NCI-H510A (cell line): ENCODE results near the gene RPS8.
"Not testable (repeated sequence)": the region's sequence is repeated elsewhere in the genome, so short reads cannot be mapped to it uniquely, and the experiment has no call there.

Experiments used
- DNase-seq: peaks from one replicate; lab custom pipeline; 2025; lab: John Stamatoyannopoulos, UW

The RPS8 gene

DNA sequence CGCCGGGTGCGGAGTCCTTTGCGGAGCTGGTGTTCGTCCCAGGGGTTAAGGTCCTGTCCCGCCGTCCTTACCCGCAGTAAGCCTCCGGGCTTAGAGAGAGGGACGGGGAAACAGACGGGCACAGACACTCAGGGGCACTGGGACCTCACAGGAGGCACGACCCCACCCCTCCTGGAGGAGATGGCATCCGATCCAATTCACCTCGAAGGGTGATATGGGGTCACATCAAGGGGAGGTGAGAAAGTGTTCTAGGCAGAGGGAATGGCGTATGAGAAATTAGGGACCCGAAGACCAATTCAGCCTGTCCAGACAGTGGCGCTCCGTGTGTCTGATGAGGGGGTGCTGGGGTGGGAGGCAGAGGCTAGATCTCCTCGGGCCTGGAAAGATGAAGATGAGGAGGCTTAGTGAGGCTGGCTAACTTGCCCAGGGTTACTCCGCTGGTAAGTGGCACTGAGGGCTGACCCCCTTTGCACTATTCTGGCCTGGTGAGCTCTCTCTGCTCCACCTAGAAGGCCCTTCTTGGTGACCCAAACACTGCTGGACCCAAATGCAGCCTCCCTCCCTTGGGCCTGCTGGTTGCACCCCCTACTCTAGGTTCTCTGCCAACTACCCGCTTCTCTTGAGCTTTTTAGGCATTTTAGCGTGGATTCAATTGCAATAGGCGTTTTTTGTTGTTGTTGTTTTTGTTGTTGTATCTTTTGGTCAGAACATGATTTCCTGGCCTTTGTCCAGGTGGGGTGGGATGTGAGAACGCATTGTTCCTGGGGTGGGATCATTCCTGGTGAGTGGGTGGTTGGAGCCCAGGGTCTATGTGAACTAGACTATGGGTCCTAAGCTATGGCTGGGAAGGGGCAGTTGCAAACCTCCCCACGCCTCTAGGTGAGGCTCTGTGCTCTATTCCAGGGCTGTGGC, 45.2 kb downstream of the RPS8 start:
- no peak for DNase-seq

DNA sequence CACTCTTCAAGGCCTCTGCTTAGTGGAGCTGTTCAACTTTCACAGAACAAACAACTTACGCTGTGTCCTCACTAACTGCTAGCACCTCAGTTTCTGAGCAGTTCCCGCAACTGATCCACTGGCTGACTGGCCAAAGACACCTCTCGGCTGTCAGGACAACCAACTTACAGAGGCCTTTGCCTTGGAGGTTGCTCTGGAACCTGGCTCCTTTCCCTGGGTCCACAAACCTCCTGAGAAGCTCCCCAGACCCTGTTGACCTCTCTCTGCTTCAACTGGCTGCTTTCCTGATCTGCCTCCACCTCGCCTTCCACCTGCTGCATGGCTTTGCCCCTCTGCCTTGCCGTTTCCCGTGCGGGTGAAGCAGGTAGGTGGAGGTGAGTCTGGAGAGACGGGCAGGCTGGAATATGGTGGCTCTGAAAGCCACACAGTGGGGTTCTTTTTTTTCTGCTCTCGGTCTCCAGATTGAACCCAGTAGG, 45.9 kb downstream of the RPS8 start:
- DNase-seq: no peak

DNA sequence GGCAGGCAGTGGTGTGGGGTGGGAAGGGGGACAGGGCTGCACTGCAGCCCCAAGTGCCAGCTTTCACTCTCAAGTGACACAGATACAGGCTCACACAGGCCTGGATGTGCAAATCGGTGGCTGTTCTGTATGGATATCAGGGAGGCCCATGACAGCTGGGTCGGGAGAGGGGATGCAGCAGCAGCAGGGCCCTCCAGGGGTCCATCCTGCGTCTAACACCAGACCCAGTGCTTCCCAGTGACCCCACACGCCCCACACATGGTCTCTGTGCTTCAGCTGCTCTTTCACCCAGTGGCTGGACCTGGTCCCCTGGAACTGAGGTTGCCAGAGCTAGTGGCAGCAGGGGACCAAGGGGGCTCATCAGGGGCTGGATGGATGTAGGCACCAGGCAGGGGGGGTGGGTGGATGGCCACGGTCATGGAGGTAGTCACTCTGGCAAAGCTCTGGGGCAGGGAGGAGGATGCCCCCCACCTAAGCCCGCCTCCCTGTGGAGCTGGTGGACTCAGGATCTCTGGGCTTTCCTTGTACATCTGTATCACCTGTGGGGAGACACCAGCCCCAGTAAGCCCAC, 46.9 kb downstream of the RPS8 start:
- DNase-seq: no peak

DNA sequence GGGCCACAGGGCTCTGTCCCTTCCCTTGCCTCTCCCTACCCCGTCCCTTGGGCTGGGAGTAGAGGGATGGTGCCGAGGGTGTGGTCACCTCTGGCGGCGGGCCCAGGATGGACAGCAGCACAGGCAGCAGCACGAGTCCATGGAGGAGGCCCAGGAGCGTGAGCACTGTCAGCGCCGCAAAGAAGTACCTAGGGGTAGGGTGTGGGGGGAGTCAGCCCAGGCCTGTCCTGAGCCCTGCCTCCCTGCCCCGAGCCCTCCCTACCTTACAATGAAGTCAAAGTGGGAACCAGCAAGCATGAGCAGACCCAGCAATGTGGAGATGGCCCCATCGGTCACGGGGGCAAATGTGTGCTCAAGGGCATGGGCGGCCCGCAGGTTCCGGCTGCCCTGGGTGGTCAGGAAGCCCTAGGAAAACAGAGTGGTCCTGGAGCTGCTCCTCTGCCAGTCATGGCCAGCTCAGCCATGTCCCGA, 47.7 kb downstream of the RPS8 start:
- no peak for DNase-seq

- DNase-seq: not testable (repeated sequence)
Observed at GRCh38 chr1:44824392-44824791, 49.1 kb downstream of the RPS8 start.

- no peak for DNase-seq
Observed at GRCh38 chr1:44826375-44827196, 51.2 kb downstream of the RPS8 start.

DNA sequence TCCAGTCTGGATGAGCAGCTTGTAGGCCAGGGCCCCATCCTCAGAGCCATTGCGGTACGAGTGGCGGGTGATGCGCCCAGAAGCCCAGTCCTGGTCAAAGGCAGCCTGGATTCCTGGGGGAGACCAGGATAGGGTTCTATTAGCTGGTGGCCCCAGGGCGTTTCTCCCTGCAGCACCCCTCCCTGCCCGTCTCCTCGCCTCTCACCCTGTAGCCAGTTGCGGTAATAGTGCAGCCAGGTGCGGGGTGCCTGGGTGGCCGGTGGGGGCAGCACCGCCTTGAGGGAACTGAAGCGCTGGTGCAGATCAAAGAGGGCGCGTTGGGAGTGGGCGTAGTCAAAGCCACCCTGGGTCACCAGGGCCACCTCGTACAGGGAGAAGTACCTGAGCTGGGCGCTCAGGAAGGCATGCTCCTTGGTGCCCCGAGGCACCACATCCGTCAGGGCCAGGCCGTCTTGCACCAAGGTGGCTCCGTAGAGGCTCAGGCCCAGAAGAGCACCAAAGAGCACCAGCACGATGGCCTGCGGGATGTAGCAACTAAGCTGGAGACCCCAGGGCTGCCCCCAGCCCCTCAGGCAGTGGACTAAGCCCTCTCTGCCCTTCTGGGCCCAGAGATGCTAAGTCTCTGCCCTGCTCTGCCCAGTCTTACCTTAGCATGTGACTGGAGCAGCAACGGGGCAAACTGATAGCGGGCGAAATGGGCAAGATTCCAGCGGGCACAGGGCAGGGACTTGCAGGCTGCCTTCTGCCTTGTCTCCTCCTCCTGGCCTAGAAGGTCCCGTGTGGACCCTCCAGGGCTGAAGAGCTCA, 52.1 kb downstream of the RPS8 start:
- no peak for DNase-seq

DNA sequence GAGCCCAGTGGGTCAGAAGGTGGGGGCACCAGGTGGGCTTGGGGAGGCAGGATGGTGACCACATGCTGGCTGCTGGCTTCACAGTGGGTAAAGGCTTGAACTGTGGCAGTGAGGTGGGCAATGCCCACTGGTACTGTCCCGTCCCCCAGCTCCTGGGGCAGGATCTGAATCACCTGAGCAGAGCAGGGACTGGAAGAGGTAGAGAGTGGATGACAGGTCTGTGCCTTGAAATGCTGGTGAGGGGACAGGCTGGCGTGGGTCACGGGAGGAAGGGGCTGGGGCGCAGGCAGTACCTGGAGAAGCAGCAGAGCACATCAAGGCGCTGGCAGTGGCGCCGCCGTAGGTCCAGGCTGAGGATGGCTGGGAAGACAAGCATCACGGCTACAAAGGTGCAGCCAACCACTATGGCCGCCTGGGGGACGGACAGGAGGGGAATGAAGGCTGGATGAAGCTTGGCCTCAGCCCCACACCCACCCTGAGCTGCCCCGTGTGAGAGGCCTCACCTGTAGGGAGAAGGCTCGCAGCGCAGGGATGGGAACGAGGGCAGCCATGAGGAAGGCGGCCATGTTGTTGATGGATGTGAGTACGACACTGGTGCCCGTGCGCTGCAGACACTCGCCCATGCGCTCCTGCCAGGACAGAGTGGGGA, 52.8 kb downstream of the RPS8 start:
- no peak for DNase-seq
